ENCODE data around the gene RER1.

RER1 gene

DNA sequence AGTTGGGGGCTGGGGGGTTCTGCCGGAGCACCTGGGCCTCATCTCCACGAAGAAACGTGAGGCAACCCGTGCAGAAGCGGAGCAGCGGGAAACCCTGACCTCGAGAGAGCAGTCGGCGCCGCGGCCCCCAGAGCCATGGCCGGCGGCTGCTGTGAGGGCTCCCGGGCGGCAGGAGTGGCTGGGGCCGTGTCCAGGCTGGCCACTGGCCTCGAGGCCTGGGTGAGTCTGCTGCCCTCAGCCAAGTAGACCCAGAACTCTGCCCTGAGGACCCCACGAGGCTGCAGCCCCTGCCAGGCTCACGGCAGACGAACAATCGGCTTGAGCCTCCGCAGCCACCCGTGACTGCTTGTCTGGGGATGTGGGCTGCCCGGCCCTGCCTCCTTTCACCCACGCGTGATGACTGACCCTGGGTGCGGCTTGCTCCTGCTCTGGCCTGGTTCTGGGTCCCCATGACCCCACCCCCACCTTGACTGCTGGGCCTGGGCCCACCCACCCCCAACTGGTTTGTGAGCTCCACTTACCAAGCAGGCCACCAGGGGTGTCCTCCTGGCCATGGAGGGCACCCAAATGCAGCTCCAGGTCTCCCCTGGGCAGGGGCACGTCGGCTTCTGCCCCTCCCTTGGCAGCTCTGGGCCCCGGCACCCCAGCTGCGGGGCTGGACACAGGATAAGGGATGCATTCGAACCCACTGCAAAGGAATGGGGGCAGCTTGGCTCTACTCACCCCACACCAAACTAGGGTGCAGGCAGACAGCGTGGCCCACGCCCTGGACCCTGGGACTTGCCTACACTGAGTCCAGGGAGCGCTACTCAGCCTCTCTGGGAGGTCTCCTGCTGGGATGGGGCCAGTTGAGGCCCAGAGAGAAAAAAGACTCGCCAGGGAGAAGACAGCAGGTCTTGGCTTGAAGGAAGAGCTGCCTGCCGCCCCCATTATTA is 34.5 kb upstream of the RER1 start:
- Histone ChIP-seq H3K27me3 (replicated peaks) (no peaks in the 10 kb centered on the region), H3K27ac (no peak overlapping the region), H3K36me3 (replicated peaks) (no peaks in the 10 kb centered on the region), H3K4me3 (ENCODE audit: low read depth, low read length) (no peak overlapping the region)
- TF ChIP-seq, protein P1, sequence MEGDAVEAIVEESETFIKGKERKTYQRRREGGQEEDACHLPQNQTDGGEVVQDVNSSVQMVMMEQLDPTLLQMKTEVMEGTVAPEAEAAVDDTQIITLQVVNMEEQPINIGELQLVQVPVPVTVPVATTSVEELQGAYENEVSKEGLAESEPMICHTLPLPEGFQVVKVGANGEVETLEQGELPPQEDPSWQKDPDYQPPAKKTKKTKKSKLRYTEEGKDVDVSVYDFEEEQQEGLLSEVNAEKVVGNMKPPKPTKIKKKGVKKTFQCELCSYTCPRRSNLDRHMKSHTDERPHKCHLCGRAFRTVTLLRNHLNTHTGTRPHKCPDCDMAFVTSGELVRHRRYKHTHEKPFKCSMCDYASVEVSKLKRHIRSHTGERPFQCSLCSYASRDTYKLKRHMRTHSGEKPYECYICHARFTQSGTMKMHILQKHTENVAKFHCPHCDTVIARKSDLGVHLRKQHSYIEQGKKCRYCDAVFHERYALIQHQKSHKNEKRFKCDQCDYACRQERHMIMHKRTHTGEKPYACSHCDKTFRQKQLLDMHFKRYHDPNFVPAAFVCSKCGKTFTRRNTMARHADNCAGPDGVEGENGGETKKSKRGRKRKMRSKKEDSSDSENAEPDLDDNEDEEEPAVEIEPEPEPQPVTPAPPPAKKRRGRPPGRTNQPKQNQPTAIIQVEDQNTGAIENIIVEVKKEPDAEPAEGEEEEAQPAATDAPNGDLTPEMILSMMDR (IDR thresholded peaks at IDR 0.05; ENCODE audit: low read depth, low read length, missing control alignments): no peak
- in situ Hi-C loops (cut with HindIII; ENCODE audit: low pct_ligation_motif_present, low sequenced_read_pairs): loop anchor here (10.0 kb wide), 1 partner anchor 162 kb away; the partner anchor contains the start of gene FAAP20
- DNase-seq: no peak

DNA sequence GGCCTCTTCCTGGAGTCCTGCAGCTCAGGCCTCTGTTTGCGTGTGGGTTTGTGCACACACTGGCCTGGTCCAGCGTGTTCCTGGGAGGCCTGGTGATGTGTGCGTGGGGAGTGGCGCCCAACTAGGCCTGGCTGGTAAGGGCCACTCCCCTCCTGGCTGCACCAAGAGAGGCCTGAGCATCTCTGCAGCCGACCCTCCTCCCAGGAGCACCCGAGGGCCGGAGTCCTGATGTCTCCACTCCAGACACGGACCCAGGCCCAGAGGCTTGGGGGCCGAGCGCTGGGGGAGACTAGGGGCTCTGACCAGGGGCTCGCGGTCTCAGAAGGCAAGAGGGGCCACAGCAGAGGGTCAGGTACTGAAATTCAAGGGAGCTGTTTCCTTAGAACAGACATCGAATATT is 33.6 kb upstream of the RER1 start:
- H3K27me3 ChIP-seq (replicated peaks): no peaks in the 10 kb centered on the region
- in situ Hi-C loops (cut with HindIII; ENCODE audit: low pct_ligation_motif_present, low sequenced_read_pairs): loop anchor here (10.0 kb wide), 1 partner anchor 163 kb away; the partner anchor contains the start of gene FAAP20
- TF ChIP-seq, protein P1 (IDR thresholded peaks at IDR 0.05; ENCODE audit: low read depth, low read length, missing control alignments): no peak
- H3K36me3 ChIP-seq (replicated peaks): no peaks in the 10 kb centered on the region
- H3K27ac ChIP-seq: no peak overlapping the region
- H3K4me3 ChIP-seq (ENCODE audit: low read depth, low read length): no peak overlapping the region
- DNase-seq: no peak

DNA sequence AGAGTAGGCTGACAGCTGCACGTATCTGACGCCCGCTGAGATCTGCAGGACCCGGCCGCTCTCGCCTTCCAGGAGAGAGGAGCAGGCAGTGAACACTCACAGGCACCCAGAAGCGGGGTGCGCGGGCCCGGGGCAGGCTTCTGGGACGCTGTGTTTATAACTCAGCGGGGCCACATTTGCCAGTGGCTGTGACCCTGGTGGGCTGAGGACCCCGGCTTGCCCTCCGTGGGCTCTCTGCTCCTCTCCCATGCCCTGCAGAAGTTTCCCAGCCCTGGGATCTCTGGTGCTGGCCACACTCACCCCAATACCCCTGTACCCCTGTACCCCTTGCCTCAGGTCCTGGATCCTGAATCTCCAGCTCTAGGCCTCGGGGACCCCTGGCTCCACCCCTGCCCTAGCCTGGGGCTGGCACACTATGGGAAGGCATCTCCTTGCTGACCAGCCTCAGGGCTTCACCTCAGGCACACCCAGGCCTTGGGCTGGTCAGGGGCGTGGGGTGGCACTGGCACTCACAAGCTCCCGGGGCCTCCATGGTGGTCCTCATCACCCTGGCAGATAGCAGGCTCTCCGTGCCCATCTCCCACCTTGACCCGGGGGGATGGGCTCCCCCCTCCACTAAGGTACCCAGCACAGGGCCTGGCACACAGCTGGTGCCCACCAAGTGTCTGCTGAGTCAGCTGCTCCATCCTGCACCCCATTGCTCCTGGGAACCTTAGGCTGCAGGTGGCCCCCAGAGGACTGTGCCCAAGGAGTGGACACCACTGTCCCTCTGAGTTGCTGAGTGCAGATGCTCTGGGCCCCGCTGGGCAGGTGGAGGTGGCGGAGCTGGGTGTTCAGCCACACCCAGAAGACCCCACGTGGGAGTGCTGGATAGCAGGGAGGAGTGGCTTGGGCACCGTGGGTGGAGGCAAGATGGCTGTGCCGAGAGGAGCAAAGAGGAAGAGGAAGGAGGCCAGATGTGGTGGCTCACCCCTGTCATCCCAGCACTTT is 32.7 kb upstream of the RER1 start:
- H3K27me3 ChIP-seq (replicated peaks): no peaks in the 10 kb centered on the region
- no peak for DNase-seq
- no peak overlapping the region for H3K27ac ChIP-seq
- H3K4me3 ChIP-seq (ENCODE audit: low read depth, low read length): no peak overlapping the region
- in situ Hi-C loops (cut with HindIII; ENCODE audit: low pct_ligation_motif_present, low sequenced_read_pairs): loop anchor here (10.0 kb wide), 1 partner anchor 164 kb away; the partner anchor contains the start of gene FAAP20
- H3K36me3 ChIP-seq (replicated peaks): no peaks in the 10 kb centered on the region
- TF ChIP-seq, protein P1 (IDR thresholded peaks at IDR 0.05; ENCODE audit: low read depth, low read length, missing control alignments): no peak

- TF ChIP-seq, protein P1 (IDR thresholded peaks at IDR 0.05; ENCODE audit: low read depth, low read length, missing control alignments): no peak
- no peaks in the 10 kb centered on the region for H3K27me3 ChIP-seq (replicated peaks)
- in situ Hi-C loops (cut with HindIII; ENCODE audit: low pct_ligation_motif_present, low sequenced_read_pairs): no loop called here
- H3K27ac ChIP-seq: no peak overlapping the region
- no peak overlapping the region for H3K4me3 ChIP-seq (ENCODE audit: low read depth, low read length)
- no peak for DNase-seq
- H3K36me3 ChIP-seq (replicated peaks): no peaks in the 10 kb centered on the region
Measured at GRCh38 chr1:2360588-2361364, 30.9 kb upstream of the RER1 start.

DNA sequence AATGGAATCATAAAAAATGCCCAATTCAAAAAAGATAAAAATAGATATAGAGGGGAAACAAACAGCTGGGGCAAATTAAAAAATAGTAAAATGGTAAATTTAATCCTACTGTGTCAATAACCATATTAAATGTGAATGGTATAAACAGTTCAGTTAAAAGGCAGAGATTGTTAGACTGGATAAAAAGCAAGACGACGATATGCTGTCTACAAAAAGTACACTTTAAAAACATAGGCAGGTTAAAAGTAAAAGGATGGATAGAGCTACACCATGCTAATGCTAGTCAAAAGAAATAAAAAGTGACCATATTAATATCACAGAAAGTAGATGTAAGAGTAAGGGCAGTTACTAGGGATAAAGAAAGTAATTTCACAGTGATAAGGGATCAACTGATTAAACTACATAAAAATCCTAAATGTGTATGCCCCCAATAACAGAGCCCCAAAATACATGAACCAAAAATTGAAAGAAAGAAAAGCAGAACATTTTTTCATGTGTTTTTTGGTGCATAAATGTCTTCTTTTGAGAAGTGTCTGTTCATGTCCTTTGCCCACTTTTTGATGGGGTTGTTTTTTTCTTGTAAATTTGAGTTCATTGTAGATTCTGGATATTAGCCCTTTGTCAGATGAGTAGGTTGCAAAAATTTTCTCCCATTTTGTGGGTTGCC is 27.7 kb upstream of the RER1 start:
- Histone ChIP-seq H3K4me3 (ENCODE audit: low read depth, low read length) (no peak overlapping the region), H3K27ac (no peak overlapping the region), H3K27me3 (replicated peaks) (no peaks in the 10 kb centered on the region), H3K36me3 (replicated peaks) (no peaks in the 10 kb centered on the region)
- no peak for DNase-seq
- in situ Hi-C loops (cut with HindIII; ENCODE audit: low pct_ligation_motif_present, low sequenced_read_pairs): no loop called here
- TF ChIP-seq, protein P1 (IDR thresholded peaks at IDR 0.05; ENCODE audit: low read depth, low read length, missing control alignments): no peak
